Spleen (tissue), 7 donors: Measurements from ENCODE around the gene POLA1.

Experiments used
- CTCF ChIP-seq, 11 experiments: fragments of 200-600 bp in 7 of 11; fragments of 450-650 bp in 4 of 11; sonication (generic) in 4 of 11; IDR thresholded peaks in 8 of 11; conservative IDR thresholded peaks in 3 of 11; 1 replicate in 7 of 11; 2 replicates in 4 of 11; pipeline versions ENCODE4 v1.4.0 to v1.8.0; 2016 to 2021; ENCODE audit warnings: antibody characterized with exemption in 11 of 11, inconsistent platforms in 4 of 11, mild to moderate bottlenecking in 1 of 11
- POLR2A ChIP-seq, 3 donors: fragments of 450-650 bp; IDR thresholded peaks; one replicate each; pipeline ENCODE4 v1.5.1; 2017; ENCODE audit warnings: antibody characterized with exemption in 3 of 3, mild to moderate bottlenecking in 1 of 3
- donor health status: DM: no; HTN: no; CAD: no; lungs with moderate emphysema.
- donor health status: DM: no; HTN: no; CAD: no.
- donor health status: DM: no; HTN: no; CAD: no.

- TF ChIP-seq CTCF (IDR thresholded peaks at IDR 0.05 in 8 of 11, conservative IDR thresholded peaks at IDR 0.05 in 3 of 11) (no peak), POLR2A (IDR thresholded peaks at IDR 0.05) (no peak)
These were observed 70.3 kb downstream of the POLA1 start for GRCh38 chrX:24763989-24764388.
